IMR-90 (cell line): ENCODE measurements around the gene RNH1. TPM values are rescaled to one million over a fixed set of nuclear protein-coding genes. Genes with fewer than 3 reads are reported as not detected.

Experiments used
- ATAC-seq: fragments of 200-7000 bp; cut with Tn5 transposase; 2 replicates; pipeline ENCODE4 v1.9.1; 2020; ENCODE audit warnings: low read depth, mild to moderate bottlenecking, moderate library complexity
- BruUV-seq: library from RNA; stranded (reverse); fragments of 400-500 nt; replicated peaks from 2 replicates; lab custom pipeline; 2021; lab: Mats Ljungman, UMichigan
- CTCF ChIA-PET: fragments of 300-600 bp; formaldehyde crosslinking; extraction: SDS; loops from one replicate; lab custom pipeline; 2021; ENCODE audit warnings: antibody characterized with exemption; lab: Yijun Ruan, JAX
- POLR2A ChIA-PET: fragments of 300-600 bp; sonication (Branson Sonifier 250); formaldehyde crosslinking; loops from one replicate; lab custom pipeline; 2022; ENCODE audit warnings: antibody characterized with exemption; ENCODE audit not compliant: unreplicated experiment; lab: Charles Lee
- DNase-seq: peaks from one replicate; pipeline ENCODE4 v3.0.0; 2013
- H2AFZ ChIP-seq: replicated peaks from 2 replicates; pipeline ENCODE3; 2013; ENCODE audit warnings: low read length, mild to moderate bottlenecking; ENCODE audit not compliant: poor library complexity
- H2AK5ac ChIP-seq: 2 replicates; pipeline ENCODE4 v1.6.1; 2013; ENCODE audit warnings: low read depth, low read length, inconsistent platforms
- H2AK9ac ChIP-seq: replicated peaks from 2 replicates; pipeline ENCODE3; 2013; ENCODE audit warnings: mild to moderate bottlenecking, low read depth, low read length, moderate library complexity; ENCODE audit not compliant: poor library complexity
- H2BK120ac ChIP-seq: 2 replicates; pipeline ENCODE4 v1.6.1; 2013; ENCODE audit warnings: low read depth, low read length, inconsistent platforms
- H2BK15ac ChIP-seq: 3 replicates; pipeline ENCODE4 v1.6.1; 2013; ENCODE audit warnings: low read depth, low read length, inconsistent platforms
- H2BK20ac ChIP-seq: 2 replicates; pipeline ENCODE4 v1.6.1; 2013; ENCODE audit warnings: low read depth, mild to moderate bottlenecking, inconsistent platforms, low read length, moderate library complexity
- H2BK5ac ChIP-seq: 2 replicates; pipeline ENCODE4 v1.6.1; 2013; ENCODE audit warnings: mild to moderate bottlenecking, low read depth, low read length, inconsistent platforms; ENCODE audit not compliant: poor library complexity, severe bottlenecking
- H3K14ac ChIP-seq: replicated peaks from 2 replicates; pipeline ENCODE4 v1.6.1; 2013; ENCODE audit warnings: low read depth, low read length, inconsistent platforms
- H3K18ac ChIP-seq: 2 replicates; pipeline ENCODE4 v1.6.1; 2013; ENCODE audit warnings: low read depth, low read length, control low read depth
- H3K23ac ChIP-seq: 2 replicates; pipeline ENCODE4 v1.6.1; 2013; ENCODE audit warnings: low read depth, low read length, inconsistent platforms
- H3K27ac ChIP-seq: 2 replicates; pipeline ENCODE4 v1.5.1; 2013; ENCODE audit warnings: mild to moderate bottlenecking, control low read depth, low read length; ENCODE audit not compliant: insufficient read depth
- H3K27me3 ChIP-seq: 2 replicates; pipeline ENCODE4 v1.6.1; 2013; ENCODE audit warnings: low read length; ENCODE audit not compliant: control insufficient read depth, insufficient read depth
- H3K36me3 ChIP-seq: 2 replicates; pipeline ENCODE4 v1.6.1; 2013; ENCODE audit warnings: low read length, mixed read lengths; ENCODE audit not compliant: control insufficient read depth, insufficient read depth
- H3K4ac ChIP-seq: 2 replicates; pipeline ENCODE4 v1.6.1; 2013; ENCODE audit warnings: low read depth, low read length, inconsistent platforms
- H3K4me1 ChIP-seq: 2 replicates; pipeline ENCODE4 v1.6.1; 2013; ENCODE audit warnings: low read length, mixed read lengths; ENCODE audit not compliant: control insufficient read depth, insufficient read depth
- H3K4me2 ChIP-seq: 2 replicates; pipeline ENCODE4 v1.6.1; 2013; ENCODE audit warnings: low read depth, mild to moderate bottlenecking, control low read depth, low read length, moderate library complexity
- H3K4me3 ChIP-seq: 2 replicates; pipeline ENCODE4 v1.5.1; 2013; ENCODE audit warnings: low read depth, mild to moderate bottlenecking, control low read depth, low read length, moderate library complexity; ENCODE audit not compliant: insufficient read depth
- H3K56ac ChIP-seq: 2 replicates; pipeline ENCODE4 v1.6.1; 2013; ENCODE audit warnings: low read length, inconsistent platforms; ENCODE audit not compliant: insufficient read depth; ENCODE audit errors: extremely low read depth
- H3K79me1 ChIP-seq, 2 experiments: 2 replicates each; pipeline ENCODE4 v1.6.1; 2013; ENCODE audit warnings: low read length in 2 of 2, inconsistent platforms in 1 of 2, low read depth in 1 of 2
- H3K9ac ChIP-seq: 2 replicates; pipeline ENCODE4 v1.6.1; 2013; ENCODE audit warnings: low read depth, low read length, control low read depth
- H3K9me1 ChIP-seq: 2 replicates; pipeline ENCODE4 v1.6.1; 2013; ENCODE audit warnings: low read length, inconsistent platforms; ENCODE audit not compliant: insufficient read depth
- H3K9me3 ChIP-seq: 2 replicates; pipeline ENCODE4 v1.6.1; 2013; ENCODE audit warnings: low read length; ENCODE audit not compliant: control insufficient read depth, insufficient read depth
- H4K20me1 ChIP-seq: 2 replicates; pipeline ENCODE4 v1.6.1; 2013; ENCODE audit warnings: low read length, inconsistent platforms; ENCODE audit not compliant: insufficient read depth
- H4K5ac ChIP-seq: 2 replicates; pipeline ENCODE4 v1.6.1; 2013; ENCODE audit warnings: mild to moderate bottlenecking, low read depth, low read length, control low read depth
- H4K8ac ChIP-seq, 2 experiments: 2 replicates each; pipeline ENCODE4 v1.6.1; 2013; ENCODE audit warnings: low read depth in 2 of 2, low read length in 2 of 2, control low read depth in 1 of 2, inconsistent platforms in 1 of 2
- H4K91ac ChIP-seq: 2 replicates; pipeline ENCODE4 v1.6.1; 2013; ENCODE audit warnings: low read depth, low read length, inconsistent platforms; ENCODE audit not compliant: insufficient read depth
- BHLHE40 ChIP-seq: fragments of 150-350 bp; IDR thresholded peaks from 2 replicates; pipeline ENCODE4 v1.6.1; 2016; ENCODE audit warnings: mild to moderate bottlenecking, low read depth, low read length
- CEBPB ChIP-seq: IDR thresholded peaks from 2 replicates; pipeline ENCODE4 v1.6.1; 2012; ENCODE audit warnings: low read depth, low read length, improper control_type of control experiment
- CHD1 ChIP-seq: IDR thresholded peaks from 2 replicates; pipeline ENCODE4 v1.6.1; 2012; ENCODE audit warnings: low read depth, low read length, improper control_type of control experiment
- ELK1 ChIP-seq: fragments of 150-350 bp; IDR thresholded peaks from 2 replicates; pipeline ENCODE4 v1.6.1; 2016; ENCODE audit warnings: low read depth, mild to moderate bottlenecking, low read length, moderate library complexity, borderline replicate concordance
- FOS ChIP-seq: fragments of 150-350 bp; IDR thresholded peaks from 2 replicates; pipeline ENCODE4 v1.6.1; 2016; ENCODE audit warnings: low read depth, low read length
- MAFK ChIP-seq: IDR thresholded peaks from 2 replicates; pipeline ENCODE4 v1.6.1; 2012; ENCODE audit warnings: low read depth, low read length, improper control_type of control experiment
- MAZ ChIP-seq: IDR thresholded peaks from 2 replicates; pipeline ENCODE4 v1.6.1; 2012; ENCODE audit warnings: low read depth, mild to moderate bottlenecking, low read length, improper control_type of control experiment, moderate library complexity, borderline replicate concordance
- MXI1 ChIP-seq: IDR thresholded peaks from 2 replicates; pipeline ENCODE4 v1.6.1; 2012; ENCODE audit warnings: low read depth, mild to moderate bottlenecking, low read length, moderate library complexity, borderline replicate concordance
- NFE2L2 ChIP-seq: fragments of 150-350 bp; IDR thresholded peaks from 2 replicates; pipeline ENCODE4 v1.6.1; 2016; ENCODE audit warnings: low read depth, mild to moderate bottlenecking, low read length
- POLR2A ChIP-seq: IDR thresholded peaks from 2 replicates; pipeline ENCODE4 v1.6.1; 2012; ENCODE audit warnings: mild to moderate bottlenecking, low read depth, low read length
- RAD21 ChIP-seq: IDR thresholded peaks from 2 replicates; pipeline ENCODE4 v1.6.1; 2012; ENCODE audit warnings: low read length, improper control_type of control experiment
- RCOR1 ChIP-seq: IDR thresholded peaks from 2 replicates; pipeline ENCODE4 v1.6.1; 2012; ENCODE audit warnings: mild to moderate bottlenecking, low read length, improper control_type of control experiment; ENCODE audit not compliant: insufficient replicate concordance
- RFX5 ChIP-seq: IDR thresholded peaks from 2 replicates; pipeline ENCODE4 v1.8.0; 2012; ENCODE audit warnings: low read depth, mild to moderate bottlenecking, low read length, moderate library complexity
- SMC3 ChIP-seq: fragments of 150-350 bp; IDR thresholded peaks from 2 replicates; pipeline ENCODE4 v1.6.1; 2016; ENCODE audit warnings: low read depth, mild to moderate bottlenecking, antibody characterized with exemption, low read length, moderate library complexity
- USF2 ChIP-seq: fragments of 150-350 bp; IDR thresholded peaks from 2 replicates; pipeline ENCODE4 v1.6.1; 2017; ENCODE audit warnings: mild to moderate bottlenecking, antibody characterized with exemption, low read length, low read depth
- WGBS, 2 experiments: methylation state at CpG; one replicate each; pipeline versions ENCODE4 v1.1.5 to v1.1.7; 2013; ENCODE audit warnings: missing lambda C conversion rate in 2 of 2; ENCODE audit not compliant: insufficient read length in 1 of 2; ENCODE audit errors: extremely low coverage in 2 of 2; 5-methylcytosine and 5-hydroxymethylcytosine counted together
- dilution Hi-C: fragments of 300-500 bp; cut with HindIII; formaldehyde crosslinking; loops from one replicate; pipeline ENCODE4 v1.14.3; 2018; ENCODE audit warnings: low sequenced_read_pairs; ENCODE audit not compliant: unreplicated experiment
- in situ Hi-C: fragments of 300-500 bp; cut with MboI; formaldehyde crosslinking; loops from 3 replicates; pipeline ENCODE4 v1.14.3; 2019; ENCODE audit warnings: low sequenced_read_pairs, inconsistent platforms, mixed read lengths
- intact Hi-C: fragments of 100-400 bp; cut with micrococcal nuclease; formaldehyde crosslinking; loops from 2 replicates; pipeline ENCODE4 v1.10.0; 2022
- polyA plus RNA-seq, 3 experiments: library from polyadenylated mRNA; depleted of rRNA; stranded (reverse); fragments of >200 nt; gene quantifications; 2 replicates each; pipeline ENCODE4 v1.2.3, GENCODE V29; 2012; ENCODE audit warnings: low replicate concordance in 1 of 3
- total RNA-seq: library from RNA; depleted of rRNA; stranded (reverse); fragments of >200 nt; gene quantifications from 2 replicates; pipeline ENCODE4 v1.2.3, GENCODE V29; 2012
- TF ChIP-seq, protein P1 (sequence below): conservative IDR thresholded peaks from 2 replicates; pipeline ENCODE4 v1.5.1; 2012; ENCODE audit warnings: mild to moderate bottlenecking, low read depth, low read length, improper control_type of control experiment

RNH1 gene
- total and polyA plus RNA-seq, 2 of the 4 experiments (the other 2 are of a cell fraction), result 138 to 247 TPM

DNA sequence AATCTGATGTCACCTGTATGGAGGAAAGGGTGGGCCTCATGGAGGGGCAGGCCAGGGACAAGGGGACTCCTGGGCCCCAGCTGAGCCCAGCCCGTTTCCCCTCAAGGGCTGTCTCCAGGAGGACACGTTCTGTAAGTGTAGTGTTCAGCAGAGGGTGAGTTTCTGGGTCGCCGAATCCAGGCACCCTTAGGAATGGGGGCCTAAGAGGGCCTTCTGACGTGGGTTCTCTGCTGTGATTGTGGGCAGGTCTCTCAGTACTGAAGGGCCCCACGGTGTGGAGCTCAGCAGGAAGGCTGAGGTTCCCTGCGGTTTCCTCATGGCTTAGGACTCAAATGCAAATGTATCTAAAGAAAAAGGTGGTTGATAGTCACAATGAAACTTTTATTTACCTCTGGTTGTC, 50.5 kb downstream of the RNH1 start:
- no CpG with 5 or more reads among the region's 7 CpGs for WGBS, 2 experiments
- POLR2A ChIA-PET, result no interaction called here
- Histone ChIP-seq H2BK15ac (no peak overlapping the region), H3K9me3 (no peaks in the 10 kb centered on the region), H2AFZ (no peak overlapping the region), H3K4me2 (no peak overlapping the region), H3K56ac (no peak overlapping the region), H3K4me3 (no peak overlapping the region), H2BK20ac (no peak overlapping the region), H3K27me3 (no peaks in the 10 kb centered on the region), H3K9me1 (0 out of 2 replicates have a peak, but pooled peaks cover 7% of the 10 kb centered on the region), H3K9ac (no peak overlapping the region), H2AK5ac (no peak overlapping the region), H3K4ac (no peak overlapping the region), H2BK5ac (no peak overlapping the region), H2AK9ac (no peak overlapping the region), H3K4me1 (peaks cover 2% of the 10 kb centered on the region; the same call in 1 of the 2 replicates), H4K5ac (no peak overlapping the region), H4K91ac (no peak overlapping the region), H2BK120ac (no peak overlapping the region), H3K23ac (no peak overlapping the region), H4K8ac (no peak overlapping the region), H3K27ac (no peak overlapping the region), H4K20me1 (peaks cover 36% of the 10 kb centered on the region), H3K14ac (no peak overlapping the region), H3K79me1 (peaks cover 15 to 88% of the 10 kb centered on the region in 2 experiments; a peak in 3 of 4 replicates), H3K18ac (no peak overlapping the region), H3K36me3 (peaks cover 43% of the 10 kb centered on the region)
- dilution Hi-C loops, result no loop called here
- intact Hi-C loops, result no loop called here
- no TSS peak for BruUV-seq
- CTCF ChIA-PET, result no interaction called here
- DNase-seq, result no peak
- no peak for ATAC-seq
- TF ChIP-seq RCOR1 (no peak), SMC3 (no peak), RAD21 (no peak), CHD1 (no peak), FOS (no peak), CEBPB (no peak), RFX5 (no peak), MAZ (no peak), ELK1 (no peak), USF2 (no peak), MAFK (no peak), NFE2L2 (no peak), MXI1 (no peak), BHLHE40 (no peak), POLR2A (no peak)
- TF ChIP-seq, protein P1, sequence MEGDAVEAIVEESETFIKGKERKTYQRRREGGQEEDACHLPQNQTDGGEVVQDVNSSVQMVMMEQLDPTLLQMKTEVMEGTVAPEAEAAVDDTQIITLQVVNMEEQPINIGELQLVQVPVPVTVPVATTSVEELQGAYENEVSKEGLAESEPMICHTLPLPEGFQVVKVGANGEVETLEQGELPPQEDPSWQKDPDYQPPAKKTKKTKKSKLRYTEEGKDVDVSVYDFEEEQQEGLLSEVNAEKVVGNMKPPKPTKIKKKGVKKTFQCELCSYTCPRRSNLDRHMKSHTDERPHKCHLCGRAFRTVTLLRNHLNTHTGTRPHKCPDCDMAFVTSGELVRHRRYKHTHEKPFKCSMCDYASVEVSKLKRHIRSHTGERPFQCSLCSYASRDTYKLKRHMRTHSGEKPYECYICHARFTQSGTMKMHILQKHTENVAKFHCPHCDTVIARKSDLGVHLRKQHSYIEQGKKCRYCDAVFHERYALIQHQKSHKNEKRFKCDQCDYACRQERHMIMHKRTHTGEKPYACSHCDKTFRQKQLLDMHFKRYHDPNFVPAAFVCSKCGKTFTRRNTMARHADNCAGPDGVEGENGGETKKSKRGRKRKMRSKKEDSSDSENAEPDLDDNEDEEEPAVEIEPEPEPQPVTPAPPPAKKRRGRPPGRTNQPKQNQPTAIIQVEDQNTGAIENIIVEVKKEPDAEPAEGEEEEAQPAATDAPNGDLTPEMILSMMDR, result no peak
- in situ Hi-C loops, result loop anchor here (10.0 kb wide), 1 partner anchor 152 kb away; the partner anchor contains the start of gene IFITM2
